Measurements from ENCODE around the gene STEAP3.

Gene STEAP3

GRCh38 chr2:119192893-119193292 lies 30.7 kb upstream of the STEAP3 start:
- H3K4me1 Mint-ChIP-seq, result no peaks in the 10 kb centered on the region
- H3K4me3 Mint-ChIP-seq, result no peak overlapping the region
- H3K27me3 Mint-ChIP-seq, result peaks cover 4% of the 10 kb centered on the region
- H3K27ac Mint-ChIP-seq, result no peak overlapping the region
- no peaks in the 10 kb centered on the region for H3K36me3 Mint-ChIP-seq
- no peaks in the 10 kb centered on the region for H3K9me3 Mint-ChIP-seq

DNA sequence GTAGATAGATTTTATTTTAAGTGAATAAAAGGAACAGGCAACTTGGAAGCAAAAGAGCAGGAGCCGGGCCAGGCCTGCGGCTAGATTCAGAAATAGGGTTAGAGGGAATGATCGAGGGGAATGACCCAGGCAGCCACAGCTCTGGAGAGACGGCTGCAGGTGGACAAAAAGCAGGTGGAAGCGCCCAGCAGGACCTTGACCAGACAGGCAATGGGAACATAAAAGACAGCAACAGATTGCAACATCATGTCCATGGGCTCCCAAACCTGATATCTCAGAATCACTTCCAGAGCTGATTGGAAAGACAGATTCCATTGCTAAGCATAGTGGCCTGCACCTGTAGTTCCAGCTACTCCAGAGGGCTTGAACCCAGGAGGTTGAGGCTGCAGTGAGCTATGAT lies 28.6 kb upstream of the STEAP3 start:
- H3K4me1 Mint-ChIP-seq, result no peaks in the 10 kb centered on the region
- peaks cover 4% of the 10 kb centered on the region for H3K27me3 Mint-ChIP-seq
- H3K27ac Mint-ChIP-seq, result no peak overlapping the region
- H3K4me3 Mint-ChIP-seq, result no peak overlapping the region
- no peaks in the 10 kb centered on the region for H3K9me3 Mint-ChIP-seq
- H3K36me3 Mint-ChIP-seq, result no peaks in the 10 kb centered on the region

DNA sequence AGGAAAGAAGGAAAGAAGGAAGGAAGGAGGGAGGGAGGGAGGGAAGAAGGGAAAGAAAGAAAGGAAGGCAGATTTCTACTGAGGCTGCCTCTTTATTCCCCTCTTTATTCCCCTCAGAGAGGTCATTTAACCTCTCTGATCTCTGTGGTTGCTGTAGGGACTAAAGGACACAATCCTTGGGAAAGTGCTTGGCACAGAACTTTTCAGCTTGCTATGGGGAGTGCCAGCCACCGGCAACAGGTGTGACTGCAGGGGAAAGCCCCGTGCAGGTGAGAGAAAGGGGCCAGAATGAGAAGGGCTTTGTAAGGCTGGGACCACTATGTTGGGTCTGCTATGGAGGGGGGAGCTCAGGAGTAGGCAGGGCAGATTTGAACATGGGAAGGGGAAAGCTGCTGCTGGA lies 27.7 kb upstream of the STEAP3 start:
- no peaks in the 10 kb centered on the region for H3K9me3 Mint-ChIP-seq
- H3K4me3 Mint-ChIP-seq, result no peak overlapping the region
- H3K27me3 Mint-ChIP-seq, result peaks cover 3% of the 10 kb centered on the region
- H3K27ac Mint-ChIP-seq, result no peak overlapping the region
- no peaks in the 10 kb centered on the region for H3K4me1 Mint-ChIP-seq
- H3K36me3 Mint-ChIP-seq, result no peaks in the 10 kb centered on the region

- H3K27ac Mint-ChIP-seq, result no peak overlapping the region
Measured at GRCh38 chr2:119196301-119197125, 27.1 kb upstream of the STEAP3 start.

GRCh38 chr2:119197126-119197405 lies 26.6 kb upstream of the STEAP3 start:
- H3K9me3 Mint-ChIP-seq, result no peaks in the 10 kb centered on the region
- H3K4me1 Mint-ChIP-seq, result no peaks in the 10 kb centered on the region
- no peak overlapping the region for H3K4me3 Mint-ChIP-seq
- peaks cover 2% of the 10 kb centered on the region for H3K27me3 Mint-ChIP-seq
- no peaks in the 10 kb centered on the region for H3K36me3 Mint-ChIP-seq
- H3K27ac Mint-ChIP-seq, result no peak overlapping the region

More at GRCh38 chr2:119196301-119197125, 27.1 kb upstream of the STEAP3 start:
- H3K4me1 Mint-ChIP-seq, result no peaks in the 10 kb centered on the region
- no peaks in the 10 kb centered on the region for H3K9me3 Mint-ChIP-seq
- no peaks in the 10 kb centered on the region for H3K36me3 Mint-ChIP-seq
- peaks cover 3% of the 10 kb centered on the region for H3K27me3 Mint-ChIP-seq
- no peak overlapping the region for H3K4me3 Mint-ChIP-seq

GRCh38 chr2:119197529-119198239 lies 25.9 kb upstream of the STEAP3 start:
- no peaks in the 10 kb centered on the region for H3K36me3 Mint-ChIP-seq
- H3K4me1 Mint-ChIP-seq, result no peaks in the 10 kb centered on the region
- H3K4me3 Mint-ChIP-seq, result no peak overlapping the region
- peaks cover 2% of the 10 kb centered on the region for H3K27me3 Mint-ChIP-seq
- no peaks in the 10 kb centered on the region for H3K9me3 Mint-ChIP-seq
- H3K27ac Mint-ChIP-seq, result no peak overlapping the region

DNA sequence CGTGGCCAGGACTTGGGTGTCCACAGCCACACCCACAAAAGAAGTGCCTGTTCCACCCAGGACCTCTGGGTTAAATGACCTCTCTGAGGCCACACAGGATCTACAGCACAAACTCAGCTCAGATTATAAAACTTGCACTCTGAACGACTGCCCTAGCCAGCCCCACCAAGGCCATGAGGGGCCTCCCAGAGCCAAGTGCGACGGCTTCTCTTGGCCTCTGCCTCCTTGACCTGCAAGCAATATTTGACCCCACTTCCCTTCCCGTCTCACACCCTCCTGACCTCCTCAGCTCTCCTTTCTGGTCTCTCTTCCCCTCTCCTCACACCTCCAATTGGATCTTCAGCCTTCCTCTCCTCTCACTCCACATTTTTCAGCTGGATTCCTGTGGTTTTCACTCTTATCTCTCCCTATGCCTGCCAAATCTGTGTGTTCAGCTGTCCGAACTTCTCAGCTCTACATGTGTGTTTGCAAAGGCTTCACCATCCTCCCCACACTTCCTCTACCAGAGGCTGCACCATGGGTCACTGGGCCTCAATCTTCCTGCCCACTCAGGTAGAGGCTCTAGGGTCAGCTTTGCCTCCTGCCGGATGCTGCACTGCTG lies 25.3 kb upstream of the STEAP3 start:
- peaks cover 2% of the 10 kb centered on the region for H3K27me3 Mint-ChIP-seq
- H3K9me3 Mint-ChIP-seq, result no peaks in the 10 kb centered on the region
- no peaks in the 10 kb centered on the region for H3K4me1 Mint-ChIP-seq
- no peak overlapping the region for H3K27ac Mint-ChIP-seq
- no peaks in the 10 kb centered on the region for H3K36me3 Mint-ChIP-seq
- H3K4me3 Mint-ChIP-seq, result no peak overlapping the region

- Mint-ChIP-seq H3K27ac (no peak overlapping the region), H3K4me1 (no peaks in the 10 kb centered on the region), H3K9me3 (no peaks in the 10 kb centered on the region), H3K4me3 (no peak overlapping the region), H3K27me3 (no peaks in the 10 kb centered on the region), H3K36me3 (no peaks in the 10 kb centered on the region)
Measured at GRCh38 chr2:119201815-119202214, 21.8 kb upstream of the STEAP3 start.

GRCh38 chr2:119202610-119203310 lies 20.9 kb upstream of the STEAP3 start:
- Mint-ChIP-seq H3K36me3 (no peaks in the 10 kb centered on the region), H3K27ac (no peak overlapping the region), H3K4me1 (no peaks in the 10 kb centered on the region), H3K27me3 (no peaks in the 10 kb centered on the region), H3K4me3 (no peak overlapping the region), H3K9me3 (no peaks in the 10 kb centered on the region)

GRCh38 chr2:119204525-119204924 lies 19.1 kb upstream of the STEAP3 start:
- Mint-ChIP-seq H3K4me1 (no peaks in the 10 kb centered on the region), H3K27ac (no peak overlapping the region), H3K4me3 (no peak overlapping the region), H3K9me3 (no peaks in the 10 kb centered on the region), H3K27me3 (peaks cover 2% of the 10 kb centered on the region), H3K36me3 (no peaks in the 10 kb centered on the region)

DNA sequence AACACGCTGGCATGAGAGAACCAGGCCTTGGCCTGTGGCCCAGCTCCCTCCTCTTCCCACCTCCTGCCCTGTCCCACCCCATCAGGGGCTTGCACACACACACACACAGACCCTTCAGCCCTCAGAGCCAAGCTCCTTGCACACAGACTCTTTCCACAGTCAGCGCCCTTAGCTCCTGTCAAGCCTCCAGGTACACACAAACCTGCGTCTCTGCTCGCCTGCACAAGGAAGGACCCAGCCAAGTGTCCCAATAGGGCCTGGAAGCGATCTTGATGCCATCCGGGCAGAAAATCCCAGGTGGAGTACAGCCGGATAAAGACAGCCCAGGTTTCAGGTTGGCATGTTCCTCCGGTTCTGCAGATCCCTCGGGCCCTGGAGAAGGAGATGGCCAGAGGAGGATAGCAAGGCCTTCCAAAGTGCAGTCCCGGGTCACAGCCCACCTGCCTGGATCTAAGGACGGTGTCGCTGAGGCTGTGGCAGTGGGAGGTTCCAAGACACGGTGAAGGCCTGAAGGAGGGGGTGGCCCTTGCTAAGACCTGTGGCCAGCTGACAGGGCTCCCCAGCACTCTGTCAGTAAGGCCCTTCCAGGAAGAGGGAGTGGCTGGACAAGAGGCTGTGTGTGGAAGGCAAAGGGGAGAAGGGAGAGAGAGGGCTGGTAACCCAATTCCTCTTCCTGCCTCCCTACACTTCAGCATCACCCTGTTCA lies 18.5 kb upstream of the STEAP3 start:
- H3K27me3 Mint-ChIP-seq, result peaks cover 2% of the 10 kb centered on the region
- no peaks in the 10 kb centered on the region for H3K9me3 Mint-ChIP-seq
- no peak overlapping the region for H3K4me3 Mint-ChIP-seq
- H3K27ac Mint-ChIP-seq, result no peak overlapping the region
- H3K36me3 Mint-ChIP-seq, result no peaks in the 10 kb centered on the region
- no peaks in the 10 kb centered on the region for H3K4me1 Mint-ChIP-seq

GRCh38 chr2:119206201-119206600 lies 17.4 kb upstream of the STEAP3 start:
- Mint-ChIP-seq H3K4me1 (no peaks in the 10 kb centered on the region), H3K36me3 (no peaks in the 10 kb centered on the region), H3K9me3 (no peaks in the 10 kb centered on the region), H3K4me3 (no peak overlapping the region), H3K27me3 (peaks cover 2% of the 10 kb centered on the region), H3K27ac (no peak overlapping the region)

GRCh38 chr2:119207447-119207846 lies 16.2 kb upstream of the STEAP3 start:
- Mint-ChIP-seq H3K36me3 (no peaks in the 10 kb centered on the region), H3K9me3 (no peaks in the 10 kb centered on the region), H3K4me3 (no peak overlapping the region), H3K4me1 (no peaks in the 10 kb centered on the region), H3K27ac (no peak overlapping the region), H3K27me3 (peaks cover 2% of the 10 kb centered on the region)

GRCh38 chr2:119208791-119209203 lies 14.8 kb upstream of the STEAP3 start:
- no peaks in the 10 kb centered on the region for H3K9me3 Mint-ChIP-seq
- peaks cover 2% of the 10 kb centered on the region for H3K27me3 Mint-ChIP-seq
- H3K4me3 Mint-ChIP-seq, result no peak overlapping the region
- H3K4me1 Mint-ChIP-seq, result no peaks in the 10 kb centered on the region
- no peak overlapping the region for H3K27ac Mint-ChIP-seq
- no peaks in the 10 kb centered on the region for H3K36me3 Mint-ChIP-seq

DNA sequence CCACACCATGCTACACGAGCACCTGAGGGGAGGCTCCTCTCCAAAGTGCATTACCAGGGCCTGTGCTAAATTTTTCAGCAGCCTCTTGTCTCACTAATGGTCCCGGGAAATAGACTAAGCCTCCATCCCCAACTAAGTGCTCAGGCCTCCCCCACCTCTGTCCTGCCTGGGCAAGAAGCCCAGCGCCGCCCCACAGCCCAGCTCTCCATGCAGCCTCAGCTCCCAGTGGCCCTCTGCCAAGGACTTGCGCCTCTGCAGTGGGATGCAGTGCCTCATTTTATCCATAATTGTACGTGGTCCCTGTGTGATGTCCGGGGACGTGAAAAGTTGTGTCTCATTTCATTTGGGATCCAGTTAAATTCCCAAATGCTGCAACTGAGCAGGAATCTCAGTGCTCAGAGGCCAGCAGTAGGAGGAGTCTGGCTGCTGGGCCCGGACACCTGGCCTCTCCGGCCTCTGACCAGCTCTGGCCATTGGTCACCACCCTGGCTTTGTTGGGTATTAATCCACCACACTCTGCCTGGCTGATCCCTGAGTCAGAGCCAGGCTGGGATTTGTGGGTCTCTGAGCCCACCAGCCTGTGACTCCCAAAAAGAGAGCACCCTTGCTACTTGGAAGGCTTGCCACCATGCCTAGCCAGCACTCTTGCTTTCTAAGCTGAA lies 11.4 kb upstream of the STEAP3 start:
- Mint-ChIP-seq H3K27ac (no peak overlapping the region), H3K9me3 (no peaks in the 10 kb centered on the region), H3K36me3 (no peaks in the 10 kb centered on the region), H3K4me3 (no peak overlapping the region), H3K27me3 (peaks cover 2% of the 10 kb centered on the region), H3K4me1 (no peaks in the 10 kb centered on the region)
